Fibroblast of skin of back (primary cell): ENCODE measurements around the gene GPR65.

Experiments
- DNase-seq: peaks from one replicate; pipeline ENCODE4 v3.0.0-alpha.2; 2013

GPR65 gene

DNA sequence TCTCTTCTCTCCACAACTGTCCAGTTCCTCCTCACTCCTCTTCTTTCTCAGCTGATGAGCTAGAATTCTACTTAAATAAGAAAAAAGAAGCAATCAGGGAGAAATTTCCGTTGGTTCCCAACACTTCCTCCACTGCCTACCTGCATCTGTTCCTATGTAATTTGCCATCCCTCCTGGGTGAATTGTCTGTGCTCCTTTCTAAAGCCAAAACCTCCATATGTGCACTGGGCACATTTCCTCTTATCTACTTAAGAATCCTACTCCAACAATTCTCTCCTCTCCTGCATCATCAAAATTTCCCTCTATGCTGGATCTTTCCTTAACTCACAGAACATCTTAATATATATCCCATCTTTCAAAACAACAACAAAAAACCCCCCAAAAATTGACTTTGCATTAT, 35.2 kb downstream of the GPR65 start:
- no peak for DNase-seq

DNA sequence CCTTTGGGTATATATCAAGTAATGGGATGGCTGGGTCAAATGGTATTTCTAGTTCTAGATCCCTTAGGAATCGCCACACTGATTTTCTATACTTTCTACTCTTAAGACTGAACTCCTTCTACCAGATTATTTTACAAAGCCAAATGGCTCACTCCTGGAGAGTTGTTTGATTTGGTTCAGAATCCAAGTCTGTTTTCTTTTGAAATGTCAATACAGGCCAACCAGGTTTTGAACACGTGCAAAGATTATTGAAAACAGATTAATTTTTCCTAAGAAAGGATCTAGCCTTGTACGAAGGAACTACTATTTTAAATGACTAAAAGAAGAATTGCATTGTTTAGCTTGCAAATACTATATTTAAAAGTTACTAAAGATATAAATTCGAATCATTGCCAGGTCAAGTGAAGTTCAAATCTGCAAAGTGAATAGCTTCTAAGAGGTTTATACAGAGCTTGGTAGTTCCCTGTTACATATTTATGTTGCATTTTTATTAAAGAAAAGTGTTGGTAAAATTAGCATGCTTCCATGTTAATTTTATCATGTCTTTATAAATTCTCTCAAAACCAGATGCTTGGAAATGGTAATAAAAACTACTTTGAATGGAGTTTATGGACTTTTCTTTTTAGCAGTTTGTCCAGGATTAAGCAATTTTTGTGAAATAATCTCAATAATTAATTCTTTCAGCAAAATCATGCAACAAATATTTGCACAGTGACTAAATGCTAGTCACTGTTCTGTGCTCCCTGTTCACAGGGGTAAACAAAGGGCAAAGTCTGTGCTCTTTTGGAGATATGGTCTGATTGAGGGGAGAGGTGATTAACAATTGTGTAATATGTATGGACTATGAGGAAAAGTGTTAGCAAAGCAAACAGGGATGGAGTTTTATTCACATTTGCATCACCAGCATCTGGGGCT, 38.9 kb downstream of the GPR65 start:
- DNase-seq: no peak

DNA sequence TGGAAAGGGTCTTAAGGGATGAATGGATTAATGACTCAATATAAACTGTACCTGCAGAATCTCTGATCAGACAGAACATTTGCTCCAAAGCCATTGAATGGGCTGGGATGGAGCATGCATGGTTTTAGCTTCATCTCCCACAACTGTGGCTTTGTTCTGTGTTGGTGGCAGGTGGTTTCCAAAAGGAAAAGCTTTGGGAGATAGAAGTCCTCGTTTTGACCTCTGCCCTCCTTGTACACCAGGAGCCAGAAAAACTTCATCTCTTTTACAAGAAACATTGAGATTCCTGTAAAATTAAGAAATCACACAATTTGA, 39.5 kb downstream of the GPR65 start:
- no peak for DNase-seq

- no peak for DNase-seq
Measured at GRCh38 chr14:88044776-88045446, 40.0 kb downstream of the GPR65 start.

GRCh38 chr14:88045705-88046104, 40.8 kb downstream of the GPR65 start:
- no peak for DNase-seq

DNA sequence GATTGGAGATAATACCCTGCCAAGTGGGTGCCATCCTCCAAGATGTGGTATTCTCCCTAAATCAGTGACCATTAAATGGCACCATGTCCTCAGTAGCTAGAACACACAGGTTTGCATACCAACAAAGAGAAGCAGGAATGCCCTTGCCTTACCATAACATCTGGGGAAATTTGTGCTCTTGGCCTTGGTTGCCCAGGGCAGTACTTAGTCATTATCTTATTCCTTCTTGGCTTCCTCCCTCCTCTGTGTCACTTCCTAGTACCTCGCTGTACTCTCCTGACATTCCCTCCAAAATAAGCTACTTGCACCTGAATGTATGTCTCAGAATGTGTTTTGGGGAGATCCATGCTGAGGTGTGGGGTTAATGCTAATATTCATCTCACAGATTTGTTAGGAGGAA, 43.4 kb downstream of the GPR65 start:
- DNase-seq: no peak

DNA sequence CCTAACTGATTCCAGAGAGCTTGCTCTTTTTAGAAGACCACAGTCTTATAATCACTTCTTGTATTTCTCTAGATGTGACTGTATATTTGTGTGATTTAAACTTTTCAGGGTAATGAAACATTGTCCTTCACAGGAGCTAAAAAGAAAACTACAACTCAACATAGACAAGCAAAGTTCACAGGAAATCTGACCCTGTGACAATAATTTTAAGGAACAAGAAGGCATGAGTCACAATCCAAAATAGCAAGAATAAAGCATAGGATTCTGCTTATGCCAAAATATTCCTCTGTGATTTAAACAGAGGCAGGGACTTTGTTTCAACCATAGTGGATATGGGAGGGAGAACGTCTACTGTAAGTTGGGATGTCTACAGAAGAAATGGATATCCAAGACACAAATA, 44.3 kb downstream of the GPR65 start:
- DNase-seq: no peak

DNA sequence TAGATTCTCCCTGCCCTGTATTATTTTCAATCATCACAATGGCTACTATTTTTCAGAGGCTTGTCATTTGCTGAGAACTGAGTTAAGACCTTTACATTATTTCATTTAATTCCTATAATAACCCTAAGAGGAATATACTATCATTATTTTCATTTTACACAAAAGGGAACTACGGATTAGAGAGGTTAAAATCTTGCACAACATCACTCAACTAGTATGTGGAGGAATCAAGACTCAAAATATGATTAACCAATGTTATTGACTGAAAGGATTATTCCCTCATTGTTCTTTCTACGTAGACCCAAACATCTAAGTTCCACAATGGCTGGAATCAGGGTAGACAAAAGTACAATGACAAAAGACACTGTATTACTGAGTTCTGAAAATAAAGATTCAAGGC, 45.0 kb downstream of the GPR65 start:
- DNase-seq: no peak

- no peak for DNase-seq
Measured at GRCh38 chr14:88060576-88060975, 55.6 kb downstream of the GPR65 start.

DNA sequence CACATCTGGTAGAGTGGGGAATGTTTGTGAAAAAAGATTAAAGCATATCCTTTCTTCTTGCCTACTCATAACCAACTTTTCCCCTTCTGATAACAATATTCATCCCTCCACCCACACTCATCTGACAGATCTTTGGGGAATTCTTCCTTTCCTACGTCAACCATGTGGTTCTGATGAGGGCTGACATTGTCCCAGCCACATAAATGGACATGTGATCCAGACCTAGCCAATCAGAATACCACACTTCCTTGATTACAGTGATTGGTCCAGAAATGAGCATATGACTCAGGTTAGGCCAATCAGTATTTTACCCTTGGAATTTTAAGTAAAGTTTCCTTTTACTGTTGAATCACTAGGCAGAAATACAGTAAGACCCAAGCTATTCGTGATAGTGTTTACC, 58.9 kb downstream of the GPR65 start:
- DNase-seq: no peak
